K562 (cell line): ENCODE measurements around the gene PILRA. TPM values are rescaled to one million over a fixed set of nuclear protein-coding genes. Genes with fewer than 3 reads are reported as not detected.
A peak's percentile ranks its signal among the peaks of the same experiment; 100 is the strongest.

ENCODE experiments used
- ATAC-seq: fragments of 200-7000 bp; cut with Tn5 transposase; 3 replicates; pipeline ENCODE4 v1.9.1; 2020; ENCODE audit warnings: moderate library complexity
- BruUV-seq: library from RNA; stranded (reverse); fragments of 400-500 nt; replicated peaks from 2 replicates; lab custom pipeline; 2021; lab: Mats Ljungman, UMichigan
- CTCF ChIA-PET: fragments of 300-600 bp; formaldehyde crosslinking; extraction: SDS; loops from one replicate; lab custom pipeline; 2021; ENCODE audit warnings: low intra/inter-chr PET ratio; lab: Yijun Ruan, JAX
- POLR2A ChIA-PET: fragments of 300-600, 350-650 bp; sonication (Branson Sonifier 250); formaldehyde crosslinking; extraction: SDS; loops from one replicate; lab custom pipeline; 2021; ENCODE audit warnings: antibody characterized with exemption, inconsistent platforms; lab: Yijun Ruan, JAX
- DNase-seq, 4 experiments: peaks; one replicate each; pipeline versions ENCODE4 v3.0.0 to v3.0.0-alpha.2; 2011 to 2018; ENCODE audit warnings: low spot score in 3 of 4, mixed read lengths in 3 of 4; ENCODE audit errors: extremely low read depth in 1 of 4
- FAIRE-seq: peaks from 2 replicates; lab custom pipeline; 2011; peaks lifted over from hg19 to GRCh38; lab: Jason Lieb, UNC
- H2AFZ ChIP-seq: 2 replicates; pipeline ENCODE4 v1.6.0; 2011; ENCODE audit warnings: low read depth, low read length, control low read depth, inconsistent platforms
- H3K27ac ChIP-seq: fragments of 200-600 bp; 3 replicates; pipeline ENCODE4 v1.8.0; 2011; ENCODE audit warnings: low read depth, mild to moderate bottlenecking, control low read depth, inconsistent platforms, low read length, moderate library complexity, mixed read lengths; ENCODE audit errors: extremely low read depth
- H3K27me3 ChIP-seq, 2 experiments: fragments of 300-600 bp in 1 of 2; 2 replicates in 1 of 2; 3 replicates in 1 of 2; pipeline versions ENCODE4 v1.6.0 to v1.8.0; 2011; ENCODE audit warnings: inconsistent platforms in 2 of 2, low read length in 2 of 2, mild to moderate bottlenecking in 1 of 2, mixed read lengths in 1 of 2, moderate library complexity in 1 of 2; ENCODE audit not compliant: control insufficient read depth in 2 of 2, insufficient read depth in 2 of 2
- H3K36me3 ChIP-seq: fragments of 300-600 bp; 3 replicates; pipeline ENCODE4 v1.8.0; 2011; ENCODE audit warnings: mild to moderate bottlenecking, low read length, inconsistent platforms; ENCODE audit not compliant: control insufficient read depth, insufficient read depth
- H3K4me1 ChIP-seq, 2 experiments: fragments of 200-600 bp in 1 of 2; replicated peaks in 1 of 2; 2 replicates in 1 of 2; 3 replicates in 1 of 2; pipeline versions ENCODE4 v1.5.1 to v1.8.0; 2011; ENCODE audit warnings: inconsistent platforms in 2 of 2, low read length in 2 of 2, mild to moderate bottlenecking in 1 of 2, mixed read lengths in 1 of 2, moderate library complexity in 1 of 2; ENCODE audit not compliant: control insufficient read depth in 2 of 2, insufficient read depth in 2 of 2
- H3K4me2 ChIP-seq: 2 replicates; pipeline ENCODE4 v1.6.1; 2011; ENCODE audit warnings: low read length, control low read depth, inconsistent platforms, mixed read lengths; ENCODE audit not compliant: insufficient read depth
- H3K4me3 ChIP-seq: fragments of 200-600 bp; sonication (generic), shearing (Covaris generic); 2 replicates; pipeline ENCODE4 v1.5.1; 2016; ENCODE audit warnings: control low read depth, inconsistent platforms
- H3K79me2 ChIP-seq: fragments of 200-600 bp; 3 replicates; pipeline ENCODE4 v1.8.0; 2011; ENCODE audit warnings: low read length, inconsistent platforms; ENCODE audit not compliant: control insufficient read depth, insufficient read depth
- H3K9ac ChIP-seq, 2 experiments: 2 replicates each; pipeline versions ENCODE4 v1.6.0 to v1.6.1; 2011; ENCODE audit warnings: low read depth in 2 of 2, low read length in 2 of 2, control low read depth in 1 of 2, inconsistent platforms in 1 of 2, mild to moderate bottlenecking in 1 of 2, mixed read lengths in 1 of 2; ENCODE audit not compliant: insufficient read depth in 1 of 2
- H3K9me1 ChIP-seq: one replicate; pipeline ENCODE4 v1.6.0; 2011; ENCODE audit warnings: inconsistent platforms, mild to moderate bottlenecking, low read length, moderate library complexity; ENCODE audit not compliant: control insufficient read depth, insufficient read depth
- H3K9me3 ChIP-seq: replicated peaks from 2 replicates; pipeline ENCODE4 v1.5.1; 2011; ENCODE audit warnings: low read depth, low read length, inconsistent platforms; ENCODE audit not compliant: control insufficient read depth, insufficient read depth
- H4K20me1 ChIP-seq: replicated peaks from 2 replicates; pipeline ENCODE4 v1.6.1; 2011; ENCODE audit warnings: low read length, inconsistent platforms, mixed read lengths; ENCODE audit not compliant: control insufficient read depth, insufficient read depth
- HMG20B ChIP-seq: fragments of 250-450 bp; sonication (Bioruptor Pico); IDR thresholded peaks from 2 replicates; pipeline ENCODE4 v1.5.0; 2021; ENCODE audit warnings: mild to moderate bottlenecking
- LARP7 ChIP-seq: fragments of 450-650 bp; IDR thresholded peaks from 2 replicates; pipeline ENCODE4 v1.6.1; 2016
- MED1 ChIP-seq: sonication (generic); formaldehyde crosslinking; IDR thresholded peaks from 2 replicates; pipeline ENCODE4 v1.8.1; 2023; ENCODE audit warnings: missing genetic modification reagents, borderline replicate concordance
- MXI1 ChIP-seq: IDR thresholded peaks from 2 replicates; pipeline ENCODE4 v1.6.1; 2011; ENCODE audit warnings: low read depth, mild to moderate bottlenecking, improper control_type of control experiment, low read length
- ZBED1 ChIP-seq: IDR thresholded peaks from 2 replicates; pipeline ENCODE4 v1.6.1; 2014
- ZKSCAN3 ChIP-seq: fragments of 250-450 bp; sonication (Bioruptor Pico); IDR thresholded peaks from 2 replicates; pipeline ENCODE4 v1.4.0; 2020
- WGBS: fragments of 100-300 bp; shearing (Covaris generic); methylation state at CpG from one replicate; pipeline ENCODE4 v1.1.6; 2016; ENCODE audit warnings: low coverage, mixed read lengths; ENCODE audit not compliant: insufficient coverage; ENCODE audit errors: missing lambda C conversion rate; 5-methylcytosine and 5-hydroxymethylcytosine counted together
- in situ Hi-C: fragments of 300-500 bp; cut with MboI; formaldehyde crosslinking; loops from 4 replicates; pipeline ENCODE4 v1.15.0; 2018; ENCODE audit warnings: inconsistent platforms, mixed read lengths
- intact Hi-C: fragments of 100-400 bp; cut with micrococcal nuclease; formaldehyde crosslinking; loops from 2 replicates; pipeline ENCODE4 v1.14.2; 2022
- polyA plus RNA-seq, 8 experiments: library from polyadenylated mRNA; depleted of rRNA in 4 of 8; stranded (reverse) in 5 of 8; unstranded in 3 of 8; fragments of >200 nt; fragmentation: Nextera tagmentation in 2 of 8; fragmentation: Illumina TruSeq in 1 of 8; extraction: Ambion mirVana in 2 of 8; extraction: Trizol in 1 of 8; gene quantifications; 2 replicates each; pipeline versions ENCODE4 v1.2.1 to v1.2.3, GENCODE V29; 2011 to 2014; ENCODE audit warnings: inconsistent platforms in 1 of 8, missing spikeins in 1 of 8
- total RNA-seq, 7 experiments: library from RNA; depleted of rRNA in 6 of 7; stranded (reverse); fragments of >200 nt in 6 of 7; fragmentation: Illumina TruSeq in 2 of 7; extraction: Trizol in 2 of 7; gene quantifications; 2 replicates each; pipeline versions ENCODE4 v1.2.1 to v1.2.3, GENCODE V29; 2011 to 2021; ENCODE audit warnings: low replicate concordance in 1 of 7

Gene PILRA
- total and polyA plus RNA-seq, 9 of the 15 experiments (the other 6 are each of a cell fraction or from before 2014, with no cell fraction given) = 0.13 to 1.8 (median 0.62) TPM

- DNase-seq (no peak), FAIRE-seq (no peak), ATAC-seq (peak; percentile 22; the same call in 1 of the 3 replicates)
- ChIA-PET POLR2A (interaction anchor here (0.7 to 2.2 kb wide), 3 partner anchors 9 to 15 kb away, joined by 3 to 9 read pairs (median 5); no protein-coding TSS in a partner anchor), CTCF (interaction anchor here (0.6 to 0.7 kb wide), 2 partner anchors 13 to 78 kb away, joined by 3 read pairs; no protein-coding TSS in a partner anchor)
- Histone ChIP-seq H3K9me1 (no peaks in the 10 kb centered on the region), H3K9ac (no peak overlapping the region; a peak in 1 of 4 replicates), H4K20me1 (no peaks in the 10 kb centered on the region), H3K4me2 (no peak overlapping the region), H3K9me3 (no peaks in the 10 kb centered on the region), H3K4me3 (no peak overlapping the region), H3K27me3 (peaks cover 18 to 23% of the 10 kb centered on the region in 2 experiments; a peak in 4 of 5 replicates), H3K36me3 (no peaks in the 10 kb centered on the region), H3K4me1 (peaks cover 0 to 4% of the 10 kb centered on the region in 2 experiments; a peak in 1 of 5 replicates), H2AFZ (no peak overlapping the region), H3K79me2 (no peaks in the 10 kb centered on the region), H3K27ac (no peak overlapping the region)
- WGBS = 7% methylated on average over 3 of the region's 3 CpGs
- intact Hi-C loops = no loop called here
- TF ChIP-seq ZKSCAN3 (no peak), MED1 (CRISPR knock-in tag) (no peak), LARP7 (no peak), MXI1 (no peak), ZBED1 (no peak), HMG20B (no peak)
- BruUV-seq = no TSS peak
- in situ Hi-C loops = no loop called here
Observed at GRCh38 chr7:100390286-100391009, 17.2 kb downstream of the PILRA start.
